ENCODE data around the gene PEPD.

DNA sequence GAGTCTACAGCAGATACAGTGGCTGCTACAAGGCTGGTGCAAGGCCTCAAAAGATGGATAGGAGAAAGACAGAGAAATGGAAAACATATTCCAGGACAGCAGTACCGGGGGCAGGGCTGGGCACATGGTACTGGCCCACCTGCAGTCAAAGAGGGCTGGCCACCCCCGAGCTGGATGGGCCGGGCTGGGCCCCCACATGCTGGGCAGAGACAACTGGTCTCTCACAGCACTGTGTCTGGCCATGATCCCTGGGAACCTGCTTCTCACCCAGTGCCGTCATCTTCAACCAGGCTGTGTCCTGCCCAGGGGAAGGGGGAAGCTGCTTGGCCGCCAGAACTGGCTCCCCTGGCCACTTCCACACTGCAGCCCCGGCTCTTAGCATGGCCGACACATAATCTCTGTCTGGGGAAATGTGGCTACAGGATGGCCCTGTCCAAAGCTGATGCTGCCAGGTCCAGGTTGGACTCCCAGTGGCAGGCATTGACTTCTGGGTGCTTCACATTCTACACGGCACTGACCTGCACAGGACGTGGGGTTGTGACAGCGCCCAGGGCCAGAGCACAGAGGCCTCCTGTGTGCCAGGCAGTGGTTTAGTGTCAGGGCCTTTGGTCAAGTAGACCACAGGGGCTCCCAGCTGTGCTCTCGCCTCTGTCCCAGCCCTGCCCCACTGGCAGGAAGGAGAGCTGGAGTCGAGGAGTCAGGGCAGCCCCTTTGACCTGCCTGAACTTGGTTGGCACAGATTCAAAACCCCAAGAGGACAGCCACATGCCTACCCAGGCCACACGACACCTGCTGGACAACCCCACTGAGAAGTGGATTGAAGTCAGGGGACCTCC, 21.7 kb downstream of the PEPD start:
- TF ChIP-seq, protein P1, sequence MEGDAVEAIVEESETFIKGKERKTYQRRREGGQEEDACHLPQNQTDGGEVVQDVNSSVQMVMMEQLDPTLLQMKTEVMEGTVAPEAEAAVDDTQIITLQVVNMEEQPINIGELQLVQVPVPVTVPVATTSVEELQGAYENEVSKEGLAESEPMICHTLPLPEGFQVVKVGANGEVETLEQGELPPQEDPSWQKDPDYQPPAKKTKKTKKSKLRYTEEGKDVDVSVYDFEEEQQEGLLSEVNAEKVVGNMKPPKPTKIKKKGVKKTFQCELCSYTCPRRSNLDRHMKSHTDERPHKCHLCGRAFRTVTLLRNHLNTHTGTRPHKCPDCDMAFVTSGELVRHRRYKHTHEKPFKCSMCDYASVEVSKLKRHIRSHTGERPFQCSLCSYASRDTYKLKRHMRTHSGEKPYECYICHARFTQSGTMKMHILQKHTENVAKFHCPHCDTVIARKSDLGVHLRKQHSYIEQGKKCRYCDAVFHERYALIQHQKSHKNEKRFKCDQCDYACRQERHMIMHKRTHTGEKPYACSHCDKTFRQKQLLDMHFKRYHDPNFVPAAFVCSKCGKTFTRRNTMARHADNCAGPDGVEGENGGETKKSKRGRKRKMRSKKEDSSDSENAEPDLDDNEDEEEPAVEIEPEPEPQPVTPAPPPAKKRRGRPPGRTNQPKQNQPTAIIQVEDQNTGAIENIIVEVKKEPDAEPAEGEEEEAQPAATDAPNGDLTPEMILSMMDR (IDR thresholded peaks at IDR 0.05; ENCODE audit: poor library complexity, severe bottlenecking): no peak
- TF ChIP-seq EP300 (conservative IDR thresholded peaks at IDR 0.05; ENCODE audit: poor library complexity, severe bottlenecking): no peak
- TF ChIP-seq, protein P2, sequence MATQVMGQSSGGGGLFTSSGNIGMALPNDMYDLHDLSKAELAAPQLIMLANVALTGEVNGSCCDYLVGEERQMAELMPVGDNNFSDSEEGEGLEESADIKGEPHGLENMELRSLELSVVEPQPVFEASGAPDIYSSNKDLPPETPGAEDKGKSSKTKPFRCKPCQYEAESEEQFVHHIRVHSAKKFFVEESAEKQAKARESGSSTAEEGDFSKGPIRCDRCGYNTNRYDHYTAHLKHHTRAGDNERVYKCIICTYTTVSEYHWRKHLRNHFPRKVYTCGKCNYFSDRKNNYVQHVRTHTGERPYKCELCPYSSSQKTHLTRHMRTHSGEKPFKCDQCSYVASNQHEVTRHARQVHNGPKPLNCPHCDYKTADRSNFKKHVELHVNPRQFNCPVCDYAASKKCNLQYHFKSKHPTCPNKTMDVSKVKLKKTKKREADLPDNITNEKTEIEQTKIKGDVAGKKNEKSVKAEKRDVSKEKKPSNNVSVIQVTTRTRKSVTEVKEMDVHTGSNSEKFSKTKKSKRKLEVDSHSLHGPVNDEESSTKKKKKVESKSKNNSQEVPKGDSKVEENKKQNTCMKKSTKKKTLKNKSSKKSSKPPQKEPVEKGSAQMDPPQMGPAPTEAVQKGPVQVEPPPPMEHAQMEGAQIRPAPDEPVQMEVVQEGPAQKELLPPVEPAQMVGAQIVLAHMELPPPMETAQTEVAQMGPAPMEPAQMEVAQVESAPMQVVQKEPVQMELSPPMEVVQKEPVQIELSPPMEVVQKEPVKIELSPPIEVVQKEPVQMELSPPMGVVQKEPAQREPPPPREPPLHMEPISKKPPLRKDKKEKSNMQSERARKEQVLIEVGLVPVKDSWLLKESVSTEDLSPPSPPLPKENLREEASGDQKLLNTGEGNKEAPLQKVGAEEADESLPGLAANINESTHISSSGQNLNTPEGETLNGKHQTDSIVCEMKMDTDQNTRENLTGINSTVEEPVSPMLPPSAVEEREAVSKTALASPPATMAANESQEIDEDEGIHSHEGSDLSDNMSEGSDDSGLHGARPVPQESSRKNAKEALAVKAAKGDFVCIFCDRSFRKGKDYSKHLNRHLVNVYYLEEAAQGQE (IDR thresholded peaks at IDR 0.05; ENCODE audit: borderline replicate concordance): no peak
- no peak for TF ChIP-seq POLR2AphosphoS5 (IDR thresholded peaks at IDR 0.05)
- TF ChIP-seq SMC3 (conservative IDR thresholded peaks at IDR 0.05; ENCODE audit: poor library complexity): no peak
- TF ChIP-seq EZH2 (IDR thresholded peaks at IDR 0.05; ENCODE audit: borderline replicate concordance, insufficient read depth, low read length, poor library complexity, severe bottlenecking): no peak
